Caco-2 (cell line): ENCODE results near the gene SLX9. TPM values are rescaled to one million over a fixed set of nuclear protein-coding genes. Genes with fewer than 3 reads are reported as not detected.

ENCODE experiments used
- BruUV-seq: library from RNA; stranded (reverse); fragments of 400-500 nt; replicated peaks from 2 replicates; lab custom pipeline; 2021; lab: Mats Ljungman, UMichigan
- CTCF ChIA-PET: fragments of 300-600 bp; sonication (Branson Sonifier 250); formaldehyde crosslinking; loops from one replicate; lab custom pipeline; 2022; ENCODE audit warnings: antibody characterized with exemption; lab: Charles Lee
- POLR2A ChIA-PET: fragments of 300-600 bp; sonication (Branson Sonifier 250); formaldehyde crosslinking; loops from one replicate; lab custom pipeline; 2022; ENCODE audit warnings: antibody characterized with exemption; lab: Charles Lee
- DNase-seq, 2 experiments: peaks; one replicate each; pipeline versions ENCODE4 v3.0.0 to v3.0.0-alpha.2; 2020 to 2022
- H3K27me3 ChIP-seq: replicated peaks from 2 replicates; pipeline ENCODE4 v1.6.0; 2011; ENCODE audit warnings: low read length; ENCODE audit not compliant: control insufficient read depth, insufficient read depth
- H3K36me3 ChIP-seq: 2 replicates; pipeline ENCODE4 v1.5.1; 2011; ENCODE audit warnings: low read length; ENCODE audit not compliant: control insufficient read depth, insufficient read depth
- H3K4me1 ChIP-seq: fragments of 250-450 bp; sonication (Bioruptor Pico); 2 replicates; pipeline ENCODE4 v1.5.1; 2020; ENCODE audit warnings: mild to moderate bottlenecking
- H3K4me3 ChIP-seq: 2 replicates; pipeline ENCODE4 v1.5.1; 2011; ENCODE audit warnings: low read depth, mild to moderate bottlenecking, control low read depth, low read length
- H3K9me3 ChIP-seq: fragments of 250-450 bp; sonication (Bioruptor Pico); 2 replicates; pipeline ENCODE4 v1.5.1; 2020; ENCODE audit warnings: mild to moderate bottlenecking, moderate library complexity
- H3K27ac Mint-ChIP-seq: one replicate; pipeline ENCODE4 v1.8.0; 2022; ENCODE audit warnings: mixed read lengths; ENCODE audit not compliant: unreplicated experiment
- H3K27me3 Mint-ChIP-seq: one replicate; pipeline ENCODE4 v1.8.0; 2022; ENCODE audit warnings: mixed read lengths; ENCODE audit not compliant: insufficient read depth, unreplicated experiment
- H3K36me3 Mint-ChIP-seq: one replicate; pipeline ENCODE4 v1.8.0; 2022; ENCODE audit warnings: mild to moderate bottlenecking, mixed read lengths; ENCODE audit not compliant: insufficient read depth, unreplicated experiment
- H3K4me1 Mint-ChIP-seq: one replicate; pipeline ENCODE4 v1.8.0; 2022; ENCODE audit warnings: low read depth, mixed read lengths; ENCODE audit not compliant: unreplicated experiment
- H3K4me3 Mint-ChIP-seq: one replicate; pipeline ENCODE4 v1.8.0; 2022; ENCODE audit warnings: mild to moderate bottlenecking, moderate library complexity, mixed read lengths; ENCODE audit not compliant: unreplicated experiment
- H3K9me3 Mint-ChIP-seq: one replicate; pipeline ENCODE4 v1.8.0; 2022; ENCODE audit warnings: mixed read lengths; ENCODE audit not compliant: unreplicated experiment
- CTCF ChIP-seq, 2 experiments: fragments of 200-600 bp in 1 of 2; IDR thresholded peaks; 1 replicate in 1 of 2; 2 replicates in 1 of 2; pipeline versions ENCODE4 v1.5.1 to v1.8.0; 2011 to 2022; ENCODE audit warnings: antibody characterized with exemption in 1 of 2, control low read depth in 1 of 2, inconsistent platforms in 1 of 2, low read depth in 1 of 2, low read length in 1 of 2, mild to moderate bottlenecking in 1 of 2, moderate library complexity in 1 of 2; ENCODE audit not compliant: insufficient read depth in 1 of 2, severe bottlenecking in 1 of 2, unreplicated experiment in 1 of 2
- intact Hi-C: fragments of 100-400 bp; cut with micrococcal nuclease; formaldehyde crosslinking; loops from one replicate; pipeline ENCODE4 v1.10.0; 2022; ENCODE audit not compliant: unreplicated experiment
- total RNA-seq: library from RNA; stranded (reverse); gene quantifications from 2 replicates; pipeline ENCODE4 v1.2.3, GENCODE V29; 2022

The SLX9 gene
- total RNA-seq, 1 experiment from 2014 or later: 62.1 TPM

DNA sequence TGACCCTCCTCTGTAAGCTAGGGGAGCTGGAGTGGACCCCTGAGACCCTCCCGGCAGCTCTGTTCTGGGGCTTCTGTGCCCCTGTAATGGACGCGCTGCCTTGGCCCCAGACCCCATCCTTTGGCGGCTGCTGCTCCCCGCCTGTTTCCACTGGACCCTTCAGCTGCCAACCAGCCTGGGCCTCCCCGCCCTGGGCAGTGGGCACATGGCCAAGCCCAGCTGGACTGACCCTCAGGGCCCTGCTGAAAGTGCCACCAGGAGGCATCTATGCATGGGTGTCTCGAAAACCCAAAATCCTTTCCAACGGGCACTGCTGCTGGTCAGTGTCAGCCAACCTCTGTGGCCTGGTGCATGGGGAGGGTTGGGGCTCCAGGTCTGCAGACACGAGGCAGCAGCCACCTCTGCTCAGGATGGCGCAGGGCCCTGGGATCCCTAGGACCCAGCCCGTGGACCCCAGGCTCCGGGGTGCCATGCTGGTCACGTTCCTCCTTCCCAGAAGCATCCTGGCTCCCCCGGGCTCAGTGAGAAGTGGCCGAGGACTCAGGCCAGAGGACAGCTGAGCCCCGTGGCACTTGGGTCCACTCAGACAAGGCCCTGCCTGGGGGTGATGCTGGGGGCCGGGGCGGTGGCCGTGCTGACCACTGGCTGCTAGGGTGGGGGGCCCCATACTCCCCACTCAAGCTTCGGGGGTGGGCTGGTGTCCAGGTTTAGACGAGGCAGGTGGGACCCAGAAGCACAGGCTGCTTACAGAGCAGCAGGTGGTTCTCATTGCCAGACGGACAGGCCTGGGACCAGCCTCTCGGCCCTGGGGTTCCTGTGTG, 46.9 kb downstream of the SLX9 start:
- no peaks in the 10 kb centered on the region for H3K36me3 ChIP-seq
- Mint-ChIP-seq H3K36me3 (peaks cover 9% of the 10 kb centered on the region), H3K4me3 (no peak overlapping the region), H3K27ac (no peak overlapping the region), H3K4me1 (no peaks in the 10 kb centered on the region), H3K9me3 (no peaks in the 10 kb centered on the region), H3K27me3 (no peaks in the 10 kb centered on the region)
- ChIA-PET POLR2A (no interaction called here), CTCF (no interaction called here)
- H3K9me3 ChIP-seq: no peaks in the 10 kb centered on the region
- H3K27me3 ChIP-seq: no peaks in the 10 kb centered on the region
- no peak for TF ChIP-seq CTCF (IDR thresholded peaks at IDR 0.05; ENCODE audit: insufficient read depth in 1 of 2, low read depth in 1 of 2, low read length in 1 of 2, severe bottlenecking in 1 of 2, unreplicated experiment in 1 of 2)
- peaks cover 14% of the 10 kb centered on the region for H3K4me1 ChIP-seq
- no TSS peak for BruUV-seq
- no peak overlapping the region for H3K4me3 ChIP-seq
- DNase-seq: no peak
- intact Hi-C loops: no loop called here

DNA sequence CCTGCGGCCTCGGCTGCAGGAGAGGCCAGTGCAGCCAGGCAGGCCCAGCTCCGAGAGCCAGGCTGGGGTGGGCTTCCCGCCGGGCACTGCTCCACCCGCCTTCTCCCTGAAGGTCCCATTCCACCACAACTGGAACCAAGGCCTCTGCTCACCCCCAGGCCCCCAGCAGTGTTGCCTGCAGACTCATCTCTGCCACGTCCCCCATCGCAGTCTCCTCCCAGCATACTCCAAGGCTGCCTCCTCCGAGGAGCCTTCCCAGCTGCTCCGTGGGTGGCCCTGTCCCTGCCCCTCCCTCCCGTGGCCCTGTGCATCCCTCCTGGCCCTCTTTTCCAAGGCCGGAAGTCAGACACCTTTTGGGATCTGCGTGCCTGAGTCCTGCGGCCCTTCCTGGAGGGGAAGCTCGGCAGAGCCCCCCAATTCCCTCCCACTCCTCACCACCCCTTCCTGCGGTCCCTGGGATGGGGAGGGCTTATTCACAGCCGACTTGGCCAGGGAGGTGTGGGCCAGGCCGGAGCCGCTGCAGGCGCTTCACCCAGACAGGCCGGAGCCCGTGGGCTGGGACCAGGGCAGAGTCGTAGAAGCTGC, 47.6 kb downstream of the SLX9 start:
- Histone ChIP-seq H3K4me1 (peaks cover 13% of the 10 kb centered on the region), H3K4me3 (no peak overlapping the region), H3K36me3 (no peaks in the 10 kb centered on the region), H3K27me3 (no peaks in the 10 kb centered on the region), H3K9me3 (no peaks in the 10 kb centered on the region)
- H3K27ac Mint-ChIP-seq: no peak overlapping the region
- DNase-seq: no peak
- peaks cover 11% of the 10 kb centered on the region for H3K36me3 Mint-ChIP-seq
- H3K27me3 Mint-ChIP-seq: no peaks in the 10 kb centered on the region
- ChIA-PET CTCF (no interaction called here), POLR2A (no interaction called here)
- intact Hi-C loops: no loop called here
- no TSS peak for BruUV-seq
- no peaks in the 10 kb centered on the region for H3K9me3 Mint-ChIP-seq
- no peaks in the 10 kb centered on the region for H3K4me1 Mint-ChIP-seq
- no peak overlapping the region for H3K4me3 Mint-ChIP-seq
- no peak for TF ChIP-seq CTCF (IDR thresholded peaks at IDR 0.05; ENCODE audit: insufficient read depth in 1 of 2, low read depth in 1 of 2, low read length in 1 of 2, severe bottlenecking in 1 of 2, unreplicated experiment in 1 of 2)

- Mint-ChIP-seq H3K4me1 (no peaks in the 10 kb centered on the region), H3K27ac (no peak overlapping the region), H3K36me3 (peaks cover 17% of the 10 kb centered on the region), H3K4me3 (no peak overlapping the region), H3K27me3 (no peaks in the 10 kb centered on the region), H3K9me3 (no peaks in the 10 kb centered on the region)
- H3K27me3 ChIP-seq: no peaks in the 10 kb centered on the region
- no TSS peak for BruUV-seq
- TF ChIP-seq CTCF (IDR thresholded peaks at IDR 0.05; ENCODE audit: insufficient read depth in 1 of 2, low read depth in 1 of 2, low read length in 1 of 2, severe bottlenecking in 1 of 2, unreplicated experiment in 1 of 2): no peak
- no peaks in the 10 kb centered on the region for H3K36me3 ChIP-seq
- no peak overlapping the region for H3K4me3 ChIP-seq
- peaks cover 6% of the 10 kb centered on the region for H3K4me1 ChIP-seq
- ChIA-PET POLR2A (no interaction called here), CTCF (no interaction called here)
- no peak for DNase-seq
- intact Hi-C loops: no loop called here
- no peaks in the 10 kb centered on the region for H3K9me3 ChIP-seq
These were observed 48.2 kb downstream of the SLX9 start for GRCh38 chr21:44987886-44988606.
